Neural cell (in vitro differentiated cells): Measurements from ENCODE around the gene DCTD. TPM values are rescaled to one million over a fixed set of nuclear protein-coding genes. Genes with fewer than 3 reads are reported as not detected.

Source experiments
- H2AFZ ChIP-seq: fragments of 200-600, 300-800 bp; sonication (generic), shearing (Covaris generic); 2 replicates; pipeline ENCODE4 v1.6.0; 2014; ENCODE audit warnings: low read depth, mild to moderate bottlenecking, antibody characterized with exemption, low read length, moderate library complexity
- H3F3A ChIP-seq: fragments of 200-600 bp; shearing (Covaris generic); 2 replicates; pipeline ENCODE4 v1.6.1; 2016; ENCODE audit warnings: mild to moderate bottlenecking, moderate library complexity, mixed read lengths, antibody characterized with exemption, low read length; ENCODE audit not compliant: insufficient read depth, poor library complexity, severe bottlenecking
- H3K27ac ChIP-seq: fragments of 200-600, 300-800 bp; sonication (generic), shearing (Covaris generic); 2 replicates; pipeline ENCODE4 v1.5.1; 2014; ENCODE audit warnings: mild to moderate bottlenecking, low read length, moderate library complexity
- H3K27me3 ChIP-seq: fragments of 300-800, 200-600 bp; sonication (generic), shearing (Covaris generic); 2 replicates; pipeline ENCODE4 v1.6.0; 2014; ENCODE audit warnings: mild to moderate bottlenecking, low read depth, low read length, moderate library complexity; ENCODE audit not compliant: insufficient read depth
- H3K36me3 ChIP-seq: fragments of 300-800, 200-600 bp; sonication (generic), shearing (Covaris generic); 2 replicates; pipeline ENCODE4 v1.5.1; 2014; ENCODE audit warnings: mild to moderate bottlenecking, antibody characterized with exemption, low read length, moderate library complexity; ENCODE audit not compliant: insufficient read depth
- H3K4me2 ChIP-seq: fragments of 300-800, 200-600 bp; sonication (generic), shearing (Covaris generic); 2 replicates; pipeline ENCODE4 v1.6.0; 2014; ENCODE audit warnings: mild to moderate bottlenecking, low read length
- H3K4me3 ChIP-seq: fragments of 300-800, 200-600 bp; sonication (generic), shearing (Covaris generic); 2 replicates; pipeline ENCODE4 v1.5.1; 2014; ENCODE audit warnings: mild to moderate bottlenecking, low read length, moderate library complexity
- H3K79me2 ChIP-seq: fragments of 200-600 bp; shearing (Covaris generic); replicated peaks from 2 replicates; pipeline ENCODE4 v1.6.0; 2014; ENCODE audit warnings: mild to moderate bottlenecking, low read length, moderate library complexity; ENCODE audit not compliant: insufficient read depth
- H3K9ac ChIP-seq: fragments of 300-800, 200-600 bp; sonication (generic), shearing (Covaris generic); 2 replicates; pipeline ENCODE4 v1.6.1; 2016; ENCODE audit warnings: mild to moderate bottlenecking, low read length, mixed read lengths
- H3K9me2 ChIP-seq: fragments of 200-600 bp; shearing (Covaris generic); 2 replicates; pipeline ENCODE4 v1.6.1; 2016; ENCODE audit warnings: mild to moderate bottlenecking, low read length, mixed read lengths; ENCODE audit not compliant: insufficient read depth
- H3K9me3 ChIP-seq: fragments of 200-600, 300-800 bp; sonication (generic), shearing (Covaris generic); 2 replicates; pipeline ENCODE4 v1.6.1; 2016; ENCODE audit warnings: mild to moderate bottlenecking, mixed run types, low read length, moderate library complexity, mixed read lengths
- H4K20me1 ChIP-seq: fragments of 200-600 bp; shearing (Covaris generic); 2 replicates; pipeline ENCODE4 v1.6.1; 2016; ENCODE audit warnings: mild to moderate bottlenecking, mixed run types; ENCODE audit not compliant: insufficient read depth
- CTCF ChIP-seq: fragments of 450-650 bp; IDR thresholded peaks from 2 replicates; pipeline ENCODE4 v1.5.1; 2014; ENCODE audit warnings: antibody characterized with exemption, mild to moderate bottlenecking, moderate library complexity; ENCODE audit not compliant: poor library complexity, severe bottlenecking
- EP300 ChIP-seq: fragments of 450-650 bp; conservative IDR thresholded peaks from 2 replicates; pipeline ENCODE4 v1.6.1; 2014; ENCODE audit warnings: antibody characterized with exemption, mild to moderate bottlenecking, moderate library complexity; ENCODE audit not compliant: poor library complexity, severe bottlenecking
- EZH2 ChIP-seq: fragments of 200-600, 300-800 bp; shearing (Covaris generic), sonication (generic); IDR thresholded peaks from 2 replicates; pipeline ENCODE4 v1.6.1; 2014; ENCODE audit warnings: antibody characterized with exemption, low read length, borderline replicate concordance, mild to moderate bottlenecking; ENCODE audit not compliant: insufficient read depth, poor library complexity, severe bottlenecking
- MXI1 ChIP-seq: fragments of 450-650 bp; conservative IDR thresholded peaks from 2 replicates; pipeline ENCODE4 v1.6.1; 2014; ENCODE audit warnings: antibody characterized with exemption, mild to moderate bottlenecking; ENCODE audit not compliant: poor library complexity, severe bottlenecking
- POLR2AphosphoS5 ChIP-seq: IDR thresholded peaks from 2 replicates; pipeline ENCODE4 v1.6.1; 2012
- RAD21 ChIP-seq: fragments of 450-650 bp; conservative IDR thresholded peaks from 2 replicates; pipeline ENCODE4 v1.6.1; 2014; ENCODE audit warnings: antibody characterized with exemption, mild to moderate bottlenecking, moderate library complexity
- REST ChIP-seq: IDR thresholded peaks from 2 replicates; pipeline ENCODE4 v1.6.1; 2012; ENCODE audit warnings: borderline replicate concordance
- SMC3 ChIP-seq: fragments of 450-650 bp; conservative IDR thresholded peaks from 2 replicates; pipeline ENCODE4 v1.6.1; 2014; ENCODE audit warnings: antibody characterized with exemption, mild to moderate bottlenecking, moderate library complexity; ENCODE audit not compliant: poor library complexity
- TAF1 ChIP-seq: IDR thresholded peaks from 2 replicates; pipeline ENCODE4 v1.6.1; 2012; ENCODE audit warnings: low read depth
- polyA plus RNA-seq: library from polyadenylated mRNA; depleted of rRNA; stranded (reverse); fragments of >200 nt; gene quantifications from 2 replicates; pipeline ENCODE4 v1.2.3, GENCODE V29; 2014

DCTD gene
- polyA plus RNA-seq, 1 donor from 2014 or later, result 26.4 TPM

- H3K9me2 ChIP-seq, result no peaks in the 10 kb centered on the region
- no peaks in the 10 kb centered on the region for H4K20me1 ChIP-seq
- TF ChIP-seq SMC3 (no peak), CTCF (no peak), TAF1 (no peak), POLR2AphosphoS5 (no peak), MXI1 (no peak), REST (no peak), EZH2 (no peak), EP300 (no peak), RAD21 (no peak)
- no peak overlapping the region for H2AFZ ChIP-seq
- H3F3A ChIP-seq, result no peaks in the 10 kb centered on the region
- no peak overlapping the region for H3K9ac ChIP-seq
- H3K79me2 ChIP-seq, result no peaks in the 10 kb centered on the region
- H3K27ac ChIP-seq, result no peak overlapping the region
- no peak overlapping the region for H3K4me3 ChIP-seq
- H3K9me3 ChIP-seq, result no peaks in the 10 kb centered on the region
- no peak overlapping the region for H3K4me2 ChIP-seq
- H3K27me3 ChIP-seq, result no peaks in the 10 kb centered on the region
- no peaks in the 10 kb centered on the region for H3K36me3 ChIP-seq
Measured at GRCh38 chr4:182842759-182843390, 74.3 kb downstream of the DCTD start.

- H3K9me3 ChIP-seq, result no peaks in the 10 kb centered on the region
- H3K27me3 ChIP-seq, result no peaks in the 10 kb centered on the region
- no peak overlapping the region for H3K9ac ChIP-seq
- no peak overlapping the region for H3K4me3 ChIP-seq
- no peak overlapping the region for H2AFZ ChIP-seq
- no peaks in the 10 kb centered on the region for H3F3A ChIP-seq
- H3K9me2 ChIP-seq, result no peaks in the 10 kb centered on the region
- no peak overlapping the region for H3K4me2 ChIP-seq
- H3K27ac ChIP-seq, result no peak overlapping the region
- no peak for TF ChIP-seq CTCF
- no peak for TF ChIP-seq SMC3
- no peak for TF ChIP-seq EP300
- no peak for TF ChIP-seq TAF1
- no peak for TF ChIP-seq MXI1
- TF ChIP-seq RAD21, result no peak
- TF ChIP-seq EZH2, result no peak
- no peaks in the 10 kb centered on the region for H4K20me1 ChIP-seq
- H3K79me2 ChIP-seq, result no peaks in the 10 kb centered on the region
- no peaks in the 10 kb centered on the region for H3K36me3 ChIP-seq
Measured at GRCh38 chr4:182842104-182842600, 75.0 kb downstream of the DCTD start.
